HepG2 (cell line): Measurements from ENCODE around the gene STIM1. TPM values are rescaled to one million over a fixed set of nuclear protein-coding genes. Genes with fewer than 3 reads are reported as not detected.

Source experiments
- ARID5B ChIP-seq: IDR thresholded peaks from 2 replicates; pipeline ENCODE4 v1.4.0; 2020; ENCODE audit warnings: mild to moderate bottlenecking, missing genetic modification reagents
- HDAC6 ChIP-seq: fragments of 200-600 bp; sonication (generic); IDR thresholded peaks from 2 replicates; pipeline ENCODE4 v1.7.0; 2017; ENCODE audit warnings: mild to moderate bottlenecking, antibody characterized with exemption, low read length, low read depth
- PCBP1 ChIP-seq: fragments of 200-400 bp; formaldehyde crosslinking; IDR thresholded peaks from 2 replicates; pipeline ENCODE4 v1.6.1; 2017; ENCODE audit warnings: mild to moderate bottlenecking, low read depth, low read length, borderline replicate concordance
- SALL2 ChIP-seq: sonication (generic); formaldehyde crosslinking; IDR thresholded peaks from 2 replicates; pipeline ENCODE4 v1.8.1; 2023; ENCODE audit warnings: mild to moderate bottlenecking, missing genetic modification reagents, inconsistent platforms
- SMC3 ChIP-seq: IDR thresholded peaks from 2 replicates; pipeline ENCODE4 v1.6.1; 2011; ENCODE audit warnings: low read length, improper control_type of control experiment
- SOX6 ChIP-seq, 2 experiments: fragments of 450-650 bp in 1 of 2; sonication (generic) in 1 of 2; formaldehyde crosslinking in 1 of 2; IDR thresholded peaks; 2 replicates each; pipeline versions ENCODE4 v1.4.0 to v1.6.1; 2017 to 2020; ENCODE audit warnings: antibody characterized with exemption in 1 of 2, mild to moderate bottlenecking in 1 of 2, missing genetic modification reagents in 1 of 2
- TSC22D2 ChIP-seq: sonication (generic); formaldehyde crosslinking; IDR thresholded peaks from 2 replicates; pipeline ENCODE4 v1.5.1; 2020; ENCODE audit warnings: missing genetic modification reagents, mild to moderate bottlenecking, borderline replicate concordance
- ZBTB33 ChIP-seq: sonication (generic); formaldehyde crosslinking; IDR thresholded peaks from 2 replicates; pipeline ENCODE4 v1.4.0; 2020; ENCODE audit warnings: missing genetic modification reagents
- ZBTB39 ChIP-seq: sonication (generic); formaldehyde crosslinking; IDR thresholded peaks from 2 replicates; pipeline ENCODE4 v1.5.0; 2020; ENCODE audit warnings: missing genetic modification reagents
- ZNF225 ChIP-seq: sonication (generic); formaldehyde crosslinking; IDR thresholded peaks from 2 replicates; pipeline ENCODE4 v1.4.0; 2020; ENCODE audit warnings: mild to moderate bottlenecking, missing genetic modification reagents
- ZNF260 ChIP-seq: sonication (generic); formaldehyde crosslinking; IDR thresholded peaks from 2 replicates; pipeline ENCODE4 v1.4.0; 2020; ENCODE audit warnings: missing genetic modification reagents, low read depth, mild to moderate bottlenecking, borderline replicate concordance
- ZNF350 ChIP-seq: sonication (generic); formaldehyde crosslinking; IDR thresholded peaks from 2 replicates; pipeline ENCODE4 v1.4.0; 2020; ENCODE audit warnings: mild to moderate bottlenecking, low read depth, missing genetic modification reagents, borderline replicate concordance
- ZNF451 ChIP-seq: sonication (generic); formaldehyde crosslinking; IDR thresholded peaks from 2 replicates; pipeline ENCODE4 v1.5.0; 2020; ENCODE audit warnings: mild to moderate bottlenecking, missing genetic modification reagents
- ZNF607 ChIP-seq: sonication (generic); formaldehyde crosslinking; IDR thresholded peaks from 2 replicates; pipeline ENCODE4 v1.5.1; 2020; ENCODE audit warnings: missing genetic modification reagents, mild to moderate bottlenecking, borderline replicate concordance
- ZSCAN22 ChIP-seq: sonication (generic); formaldehyde crosslinking; IDR thresholded peaks from 2 replicates; pipeline ENCODE4 v1.4.0; 2020; ENCODE audit warnings: mild to moderate bottlenecking, missing genetic modification reagents
- polyA plus RNA-seq, 8 experiments: library from polyadenylated mRNA; depleted of rRNA in 3 of 8; stranded (reverse) in 7 of 8; unstranded in 1 of 8; fragments of >200 nt; fragmentation: Illumina TruSeq in 4 of 8; extraction: Trizol in 4 of 8; gene quantifications; 2 replicates each; pipeline versions ENCODE4 v1.2.1 to v1.2.3, GENCODE V29; 2011 to 2016; ENCODE audit warnings: low read depth in 4 of 8, missing spikeins in 1 of 8, mixed read lengths in 1 of 8; ENCODE audit not compliant: insufficient read depth in 1 of 8
- total RNA-seq, 5 experiments: library from RNA; depleted of rRNA; stranded (reverse); fragments of >200 nt; fragmentation: Illumina TruSeq; extraction: Trizol; gene quantifications; 2 replicates each; pipeline ENCODE4 v1.2.3, GENCODE V29; 2016; ENCODE audit warnings: low read depth in 1 of 5
- TF ChIP-seq, protein P1 (sequence below): sonication (generic); formaldehyde crosslinking; IDR thresholded peaks from 2 replicates; pipeline ENCODE4 v1.4.0; 2020; ENCODE audit warnings: mild to moderate bottlenecking, low read depth, missing genetic modification reagents

STIM1 gene
- total and polyA plus RNA-seq, 2 of the 13 experiments (the other 11 are each of a cell fraction or from before 2014, with no cell fraction given) = 19.2 to 28.5 TPM

DNA sequence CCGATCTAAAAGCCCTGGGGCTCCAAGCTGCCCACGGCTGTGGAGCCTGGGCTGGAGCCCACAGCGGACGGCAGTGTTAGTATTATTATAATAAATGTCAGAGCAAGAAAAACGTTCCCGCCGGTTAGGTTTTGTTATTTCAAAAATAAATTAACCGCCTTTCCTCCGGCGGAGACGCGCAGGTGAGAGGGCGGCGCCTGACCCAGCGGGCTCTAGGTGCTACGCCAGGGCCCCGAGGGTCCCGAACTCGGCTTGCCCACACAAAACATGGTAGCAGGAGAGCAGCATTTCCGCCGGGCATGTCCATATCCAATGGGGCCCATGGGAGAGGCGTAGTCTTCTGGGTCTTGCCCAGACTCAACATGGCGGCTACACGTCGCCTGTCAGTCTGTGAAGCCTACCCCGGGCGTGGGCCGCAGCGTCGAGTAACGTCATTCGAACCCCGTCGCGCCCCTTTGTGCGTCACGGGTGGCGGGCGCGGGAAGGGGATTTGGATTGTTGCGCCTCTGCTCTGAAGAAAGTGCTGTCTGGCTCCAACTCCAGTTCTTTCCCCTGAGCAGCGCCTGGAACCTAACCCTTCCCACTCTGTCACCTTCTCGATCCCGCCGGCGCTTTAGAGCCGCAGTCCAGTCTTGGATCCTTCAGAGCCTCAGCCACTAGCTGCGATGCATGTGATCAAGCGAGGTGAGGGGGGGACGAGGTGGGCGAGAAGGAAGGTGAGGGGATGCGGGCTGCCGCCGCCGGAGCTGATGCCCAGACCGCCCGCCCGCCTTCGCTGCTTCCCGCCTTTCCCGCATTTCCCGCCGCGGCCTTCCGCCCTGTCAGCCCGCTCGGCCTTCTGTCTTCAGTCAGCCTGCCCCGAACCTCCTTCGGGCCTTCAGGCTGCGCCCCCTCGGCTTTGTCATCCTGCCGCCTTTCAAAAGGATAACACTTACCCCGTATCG is 239.2 kb downstream of the STIM1 start, which contains the start of gene RRM1 (continued):
- TF ChIP-seq ZNF350 (peak; percentile 92), SALL2 (peak; percentile 90), ZNF451 (CRISPR knock-in tag) (no peak), ZNF607 (CRISPR knock-in tag) (peak; percentile 86; the same call in 1 of the 2 replicates), TSC22D2 (CRISPR knock-in tag) (no peak), ZSCAN22 (CRISPR knock-in tag) (no peak), ZNF260 (no peak), SOX6 (IDR thresholded peaks at IDR 0.05) (no peak), SOX6 (CRISPR knock-in tag; IDR thresholded peaks at IDR 0.05) (peak; percentile 74), PCBP1 (no peak), ZBTB33 (CRISPR knock-in tag) (peak; percentile 53), SMC3 (no peak), ZBTB39 (CRISPR knock-in tag) (peak; percentile 54; the same call in 1 of the 2 replicates), ZNF225 (CRISPR knock-in tag) (0 out of 2 replicates have a peak, but pooled peaks have one; percentile 52), ARID5B (CRISPR knock-in tag) (peak; percentile 75), HDAC6 (no peak)
- TF ChIP-seq, protein P1, sequence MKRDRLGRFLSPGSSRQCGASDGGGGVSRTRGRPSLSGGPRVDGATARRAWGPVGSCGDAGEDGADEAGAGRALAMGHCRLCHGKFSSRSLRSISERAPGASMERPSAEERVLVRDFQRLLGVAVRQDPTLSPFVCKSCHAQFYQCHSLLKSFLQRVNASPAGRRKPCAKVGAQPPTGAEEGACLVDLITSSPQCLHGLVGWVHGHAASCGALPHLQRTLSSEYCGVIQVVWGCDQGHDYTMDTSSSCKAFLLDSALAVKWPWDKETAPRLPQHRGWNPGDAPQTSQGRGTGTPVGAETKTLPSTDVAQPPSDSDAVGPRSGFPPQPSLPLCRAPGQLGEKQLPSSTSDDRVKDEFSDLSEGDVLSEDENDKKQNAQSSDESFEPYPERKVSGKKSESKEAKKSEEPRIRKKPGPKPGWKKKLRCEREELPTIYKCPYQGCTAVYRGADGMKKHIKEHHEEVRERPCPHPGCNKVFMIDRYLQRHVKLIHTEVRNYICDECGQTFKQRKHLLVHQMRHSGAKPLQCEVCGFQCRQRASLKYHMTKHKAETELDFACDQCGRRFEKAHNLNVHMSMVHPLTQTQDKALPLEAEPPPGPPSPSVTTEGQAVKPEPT (CRISPR knock-in tag) = peak; percentile 48; the same call in 1 of the 2 replicates
